Stomach (tissue), 9 donors: ENCODE results near the gene ANOS1. TPM values are rescaled to one million over a fixed set of nuclear protein-coding genes. Genes with fewer than 3 reads are reported as not detected.

Experiments
- DNase-seq, 2 donors: peaks; one replicate each; pipeline versions ENCODE4 v3.0.0 to v3.0.0-alpha.2; 2013 to 2019
- H3K27ac ChIP-seq, 5 donors: fragments of 200-600 bp in 4 of 5; sonication (generic) in 4 of 5; one replicate each; pipeline ENCODE4 v1.5.1; 2013 to 2019; ENCODE audit warnings: mild to moderate bottlenecking in 1 of 5, moderate library complexity in 1 of 5
- H3K27me3 ChIP-seq, 3 donors: fragments of 200-600 bp; sonication (generic); one replicate each; pipeline ENCODE4 v1.5.1; 2017 to 2019; ENCODE audit warnings: mixed run types in 1 of 3
- H3K36me3 ChIP-seq, 4 donors: fragments of 200-600 bp; sonication (generic); 1 replicate in 3 of 4; 2 replicates in 1 of 4; pipeline ENCODE4 v1.5.1; 2016 to 2019
- H3K4me1 ChIP-seq, 4 donors: fragments of 200-600 bp; sonication (generic); one replicate each; pipeline ENCODE4 v1.5.1; 2016 to 2019
- H3K4me3 ChIP-seq, 4 donors: fragments of 200-600 bp; sonication (generic) in 3 of 4; one replicate each; pipeline ENCODE4 v1.5.1; 2016 to 2019; ENCODE audit warnings: mild to moderate bottlenecking in 1 of 4
- H3K9me3 ChIP-seq, 4 donors: fragments of 200-600 bp; sonication (generic); one replicate each; pipeline ENCODE4 v1.5.1; 2016 to 2019
- EP300 ChIP-seq: sonication (generic); formaldehyde crosslinking; IDR thresholded peaks from one replicate; pipeline ENCODE4 v1.6.1; 2017; ENCODE audit warnings: antibody characterized with exemption
- POLR2A ChIP-seq, 4 donors: fragments of 450-650 bp; IDR thresholded peaks; one replicate each; pipeline ENCODE4 v1.6.1; 2016; ENCODE audit warnings: antibody characterized with exemption in 4 of 4, control low read depth in 2 of 4, mild to moderate bottlenecking in 1 of 4, moderate library complexity in 1 of 4
- POLR2AphosphoS5 ChIP-seq, 3 donors: sonication (generic); formaldehyde crosslinking; IDR thresholded peaks; one replicate each; pipeline ENCODE4 v1.6.1; 2016; ENCODE audit warnings: antibody characterized with exemption in 3 of 3
- WGBS, 5 donors: extraction: QIAGEN DNeasy Blood & Tissue Kit in 3 of 5; methylation state at CpG; one replicate each; pipeline versions ENCODE4 v1.1.5 to v1.1.7; 2013 to 2018; 5-methylcytosine and 5-hydroxymethylcytosine counted together
- intact Hi-C: fragments of 100-400 bp; cut with DNase I; formaldehyde crosslinking; loops from one replicate; pipeline ENCODE4 v1.15.1; 2023; ENCODE audit warnings: low total_unique reads
- polyA plus RNA-seq, 3 donors: library from polyadenylated mRNA; stranded (reverse); fragments of 200-250 nt; gene quantifications; one replicate each; pipeline ENCODE4 v1.2.3, GENCODE V29; 2013
- total RNA-seq, 5 donors: library from RNA; depleted of rRNA; stranded (reverse); fragments of >200 nt; gene quantifications; one replicate each; pipeline versions ENCODE4 v1.1.0 to v1.2.3, GENCODE V29; 2014 to 2016
- TF ChIP-seq, protein P1 (sequence below), 7 experiments: fragments of 450-650 bp in 4 of 7; fragments of 200-600 bp in 3 of 7; sonication (generic) in 3 of 7; IDR thresholded peaks; one replicate each; pipeline ENCODE4 v1.5.1; 2016 to 2019; ENCODE audit warnings: antibody characterized with exemption in 7 of 7, control low read depth in 2 of 7, mild to moderate bottlenecking in 1 of 7
- donor health status: healthy with polysubstance abuse.
- donor health status: Bipolar disorder and iron deficiency.
- donor health status: healthy.

The ANOS1 gene
- total and polyA plus RNA-seq, 8 donors = 0.12 to 10.8 (median 1.8) TPM; not detected in 3

- Histone ChIP-seq H3K4me3 (no peak overlapping the region), H3K27me3 (no peaks in the 10 kb centered on the region), H3K9me3 (no peaks in the 10 kb centered on the region), H3K36me3 (no peaks in the 10 kb centered on the region), H3K4me1 (no peaks in the 10 kb centered on the region), H3K27ac (no peak overlapping the region)
- DNase-seq = no peak
- TF ChIP-seq POLR2AphosphoS5 (IDR thresholded peaks at IDR 0.05) (no peak), POLR2A (IDR thresholded peaks at IDR 0.05) (no peak), EP300 (no peak)
- TF ChIP-seq, protein P1, sequence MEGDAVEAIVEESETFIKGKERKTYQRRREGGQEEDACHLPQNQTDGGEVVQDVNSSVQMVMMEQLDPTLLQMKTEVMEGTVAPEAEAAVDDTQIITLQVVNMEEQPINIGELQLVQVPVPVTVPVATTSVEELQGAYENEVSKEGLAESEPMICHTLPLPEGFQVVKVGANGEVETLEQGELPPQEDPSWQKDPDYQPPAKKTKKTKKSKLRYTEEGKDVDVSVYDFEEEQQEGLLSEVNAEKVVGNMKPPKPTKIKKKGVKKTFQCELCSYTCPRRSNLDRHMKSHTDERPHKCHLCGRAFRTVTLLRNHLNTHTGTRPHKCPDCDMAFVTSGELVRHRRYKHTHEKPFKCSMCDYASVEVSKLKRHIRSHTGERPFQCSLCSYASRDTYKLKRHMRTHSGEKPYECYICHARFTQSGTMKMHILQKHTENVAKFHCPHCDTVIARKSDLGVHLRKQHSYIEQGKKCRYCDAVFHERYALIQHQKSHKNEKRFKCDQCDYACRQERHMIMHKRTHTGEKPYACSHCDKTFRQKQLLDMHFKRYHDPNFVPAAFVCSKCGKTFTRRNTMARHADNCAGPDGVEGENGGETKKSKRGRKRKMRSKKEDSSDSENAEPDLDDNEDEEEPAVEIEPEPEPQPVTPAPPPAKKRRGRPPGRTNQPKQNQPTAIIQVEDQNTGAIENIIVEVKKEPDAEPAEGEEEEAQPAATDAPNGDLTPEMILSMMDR (IDR thresholded peaks at IDR 0.05) = no peak
- intact Hi-C loops = no loop called here
These were observed 145.0 kb downstream of the ANOS1 start for GRCh38 chrX:8586953-8587352.

DNA sequence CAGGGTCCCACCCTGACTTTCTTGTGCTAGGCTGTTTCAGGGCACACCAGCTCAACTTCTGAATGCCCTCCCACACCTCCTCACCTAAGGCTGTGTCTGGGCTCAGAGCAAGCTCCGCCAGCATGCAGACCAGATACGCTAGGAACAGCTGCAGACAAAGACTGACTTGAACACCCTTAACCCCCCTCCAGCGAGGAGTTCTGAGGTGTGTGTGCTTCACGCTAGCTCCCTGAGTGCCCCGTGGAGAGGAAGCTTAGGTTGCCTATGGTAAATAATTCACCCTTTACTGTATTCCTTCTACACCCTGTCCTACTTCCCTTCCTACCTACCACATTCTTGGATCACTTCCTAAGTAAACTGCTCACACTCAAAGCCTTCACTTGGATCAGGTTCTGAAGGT, 152.3 kb downstream of the ANOS1 start:
- no peaks in the 10 kb centered on the region for H3K36me3 ChIP-seq
- H3K9me3 ChIP-seq = no peaks in the 10 kb centered on the region
- no peak for TF ChIP-seq EP300
- TF ChIP-seq POLR2A (IDR thresholded peaks at IDR 0.05) = no peak
- TF ChIP-seq, protein P1 (IDR thresholded peaks at IDR 0.05) = no peak
- TF ChIP-seq POLR2AphosphoS5 (IDR thresholded peaks at IDR 0.05) = no peak
- DNase-seq = no peak
- WGBS, 5 donors = 17 to 59% (median 41%) methylated on average over 5 of the region's 5 CpGs
- H3K4me1 ChIP-seq = no peaks in the 10 kb centered on the region
- H3K27ac ChIP-seq = no peak overlapping the region
- H3K4me3 ChIP-seq = no peak overlapping the region
- intact Hi-C loops = no loop called here
- H3K27me3 ChIP-seq = no peaks in the 10 kb centered on the region

GRCh38 chrX:8576821-8577220, 155.1 kb downstream of the ANOS1 start:
- 81 to 92% (median 83%) methylated on average over 3 of the region's 3 CpGs for WGBS, 5 donors
- TF ChIP-seq, protein P1 (IDR thresholded peaks at IDR 0.05) = no peak
- no peak for TF ChIP-seq POLR2A (IDR thresholded peaks at IDR 0.05)
- no peak for TF ChIP-seq EP300
- no peak for TF ChIP-seq POLR2AphosphoS5 (IDR thresholded peaks at IDR 0.05)
- DNase-seq = no peak
- Histone ChIP-seq H3K4me3 (no peak overlapping the region), H3K27me3 (no peaks in the 10 kb centered on the region), H3K9me3 (no peaks in the 10 kb centered on the region), H3K27ac (no peak overlapping the region), H3K36me3 (no peaks in the 10 kb centered on the region), H3K4me1 (no peaks in the 10 kb centered on the region)
- intact Hi-C loops = no loop called here

GRCh38 chrX:8565729-8566128, 166.2 kb downstream of the ANOS1 start:
- Histone ChIP-seq H3K4me1 (no peaks in the 10 kb centered on the region), H3K27ac (no peak overlapping the region), H3K9me3 (no peaks in the 10 kb centered on the region), H3K36me3 (no peaks in the 10 kb centered on the region), H3K27me3 (no peaks in the 10 kb centered on the region), H3K4me3 (no peak overlapping the region)
- 60 to 83% (median 76%) methylated on average over 8 of the region's 8 CpGs for WGBS, 5 donors
- intact Hi-C loops = no loop called here
- TF ChIP-seq POLR2A (IDR thresholded peaks at IDR 0.05) (no peak), POLR2AphosphoS5 (IDR thresholded peaks at IDR 0.05) (no peak), EP300 (no peak)
- TF ChIP-seq, protein P1 (IDR thresholded peaks at IDR 0.05) = no peak
- DNase-seq = no peak
